ENCODE measurements around the gene KSR2. TPM values are rescaled to one million over a fixed set of nuclear protein-coding genes. Genes with fewer than 3 reads are reported as not detected.

Gene KSR2
- total and polyA plus RNA-seq, 7 donors, result under 0.01 to 1.1 (median 0.41) TPM

- intact Hi-C loops (cut with DNase I), result no loop called here
- H3K9me3 ChIP-seq, result no peaks in the 10 kb centered on the region
- no peak for DNase-seq
- no peak overlapping the region for H3K4me3 ChIP-seq
- H3K27ac ChIP-seq, result no peak overlapping the region
- H3K4me1 ChIP-seq, result no peaks in the 10 kb centered on the region
- 86 to 90% methylated on average over 2 of the region's 2 CpGs for WGBS, 2 donors
- no peaks in the 10 kb centered on the region for H3K27me3 ChIP-seq
- no peak for TF ChIP-seq CTCF (IDR thresholded peaks at IDR 0.05)
- no peak for TF ChIP-seq EP300 (IDR thresholded peaks at IDR 0.05)
- no peak for TF ChIP-seq POLR2AphosphoS5 (IDR thresholded peaks at IDR 0.05)
- TF ChIP-seq POLR2A (IDR thresholded peaks at IDR 0.05), result no peak
- no peaks in the 10 kb centered on the region for H3K36me3 ChIP-seq
Measured at GRCh38 chr12:117890644-117891043, 78.1 kb downstream of the KSR2 start.

GRCh38 chr12:117890137-117890536 is 78.7 kb downstream of the KSR2 start:
- intact Hi-C loops (cut with DNase I), result no loop called here
- no peak for TF ChIP-seq POLR2A (IDR thresholded peaks at IDR 0.05)
- TF ChIP-seq EP300 (IDR thresholded peaks at IDR 0.05), result no peak
- no peak for TF ChIP-seq POLR2AphosphoS5 (IDR thresholded peaks at IDR 0.05)
- no peak for TF ChIP-seq CTCF (IDR thresholded peaks at IDR 0.05)
- H3K4me1 ChIP-seq, result no peaks in the 10 kb centered on the region
- no peak for DNase-seq
- H3K27ac ChIP-seq, result no peak overlapping the region
- 87 to 94% methylated on average over 2 of the region's 2 CpGs for WGBS, 2 donors
- H3K9me3 ChIP-seq, result no peaks in the 10 kb centered on the region
- no peak overlapping the region for H3K4me3 ChIP-seq
- no peaks in the 10 kb centered on the region for H3K36me3 ChIP-seq
- no peaks in the 10 kb centered on the region for H3K27me3 ChIP-seq

GRCh38 chr12:117889098-117889497 is 79.7 kb downstream of the KSR2 start:
- Histone ChIP-seq H3K36me3 (no peaks in the 10 kb centered on the region), H3K27ac (no peak overlapping the region), H3K27me3 (no peaks in the 10 kb centered on the region), H3K4me3 (no peak overlapping the region), H3K9me3 (no peaks in the 10 kb centered on the region), H3K4me1 (no peaks in the 10 kb centered on the region)
- intact Hi-C loops (cut with DNase I), result no loop called here
- no peak for DNase-seq
- 64 to 82% methylated on average over 7 of the region's 7 CpGs for WGBS, 2 donors
- no peak for TF ChIP-seq POLR2AphosphoS5 (IDR thresholded peaks at IDR 0.05)
- TF ChIP-seq EP300 (IDR thresholded peaks at IDR 0.05), result no peak
- no peak for TF ChIP-seq CTCF (IDR thresholded peaks at IDR 0.05)
- TF ChIP-seq POLR2A (IDR thresholded peaks at IDR 0.05), result no peak

- no peak for DNase-seq
- Histone ChIP-seq H3K27me3 (peaks cover 0 to under 1% (median 0%) of the 10 kb centered on the region in 3 donors), H3K27ac (no peak overlapping the region), H3K36me3 (no peaks in the 10 kb centered on the region), H3K9me3 (no peaks in the 10 kb centered on the region), H3K4me1 (no peaks in the 10 kb centered on the region), H3K4me3 (no peak overlapping the region)
- TF ChIP-seq POLR2A (IDR thresholded peaks at IDR 0.05) (no peak), EP300 (IDR thresholded peaks at IDR 0.05) (no peak), CTCF (IDR thresholded peaks at IDR 0.05) (no peak), POLR2AphosphoS5 (IDR thresholded peaks at IDR 0.05) (no peak)
- intact Hi-C loops (cut with DNase I), result no loop called here
- WGBS, 2 donors, result 92 to 95% methylated on average over 3 of the region's 3 CpGs
Measured at GRCh38 chr12:117885211-117885610, 83.6 kb downstream of the KSR2 start.

- H3K27ac ChIP-seq, result no peak overlapping the region
- no peaks in the 10 kb centered on the region for H3K9me3 ChIP-seq
- H3K36me3 ChIP-seq, result no peaks in the 10 kb centered on the region
- TF ChIP-seq POLR2AphosphoS5 (IDR thresholded peaks at IDR 0.05), result no peak
- H3K4me1 ChIP-seq, result no peaks in the 10 kb centered on the region
- H3K4me3 ChIP-seq, result no peak overlapping the region
- peaks cover 0 to 11% (median 0%) of the 10 kb centered on the region in 3 donors for H3K27me3 ChIP-seq
- intact Hi-C loops (cut with DNase I), result no loop called here
- 88 to 92% methylated on average over 3 of the region's 3 CpGs for WGBS, 2 donors
- no peak for DNase-seq
Measured at GRCh38 chr12:117884161-117884560, 84.6 kb downstream of the KSR2 start.
